Pulmonary artery endothelial cell (primary cell): ENCODE data around the gene TICAM2. TPM values are rescaled to one million over a fixed set of nuclear protein-coding genes. Genes with fewer than 3 reads are reported as not detected.

Source experiments
- DNase-seq: peaks from one replicate; pipeline ENCODE4 v3.0.0-alpha.2; 2011; ENCODE audit warnings: low read depth, low spot score
- total RNA-seq: library from RNA; depleted of rRNA; stranded (reverse); fragments of >200 nt; gene quantifications from 2 replicates; pipeline ENCODE4 v1.2.3, GENCODE V29; 2014

The TICAM2 gene
- total RNA-seq, 1 donor from 2014 or later = 1.1 TPM

- DNase-seq = no peak
Observed at GRCh38 chr5:115607935-115608334, 5.7 kb upstream of the TICAM2 start.

- DNase-seq = no peak
Observed at GRCh38 chr5:115605436-115605835, 3.2 kb upstream of the TICAM2 start.

- DNase-seq = no peak
Observed at GRCh38 chr5:115602591-115603125, 379 bp upstream of the TICAM2 start.

DNA sequence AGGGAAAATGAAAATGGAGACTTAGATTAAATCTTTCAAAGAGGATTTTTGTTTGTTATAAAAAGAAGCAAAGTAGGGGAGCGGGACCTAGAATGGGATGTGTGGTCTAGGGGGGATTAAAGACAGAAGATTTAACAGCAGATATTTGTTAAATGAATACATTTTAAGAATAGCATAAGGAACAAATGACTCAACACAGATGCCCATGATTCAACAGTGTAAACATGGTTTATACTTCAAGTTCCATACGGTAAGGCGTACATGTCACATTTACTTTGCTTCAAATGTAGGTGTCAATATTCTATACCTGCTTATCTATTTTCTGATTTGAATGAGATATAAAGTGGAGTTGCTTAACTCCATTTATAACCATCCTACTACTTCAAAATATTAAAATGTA lies 1.5 kb downstream of the TICAM2 start:
- DNase-seq = no peak

DNA sequence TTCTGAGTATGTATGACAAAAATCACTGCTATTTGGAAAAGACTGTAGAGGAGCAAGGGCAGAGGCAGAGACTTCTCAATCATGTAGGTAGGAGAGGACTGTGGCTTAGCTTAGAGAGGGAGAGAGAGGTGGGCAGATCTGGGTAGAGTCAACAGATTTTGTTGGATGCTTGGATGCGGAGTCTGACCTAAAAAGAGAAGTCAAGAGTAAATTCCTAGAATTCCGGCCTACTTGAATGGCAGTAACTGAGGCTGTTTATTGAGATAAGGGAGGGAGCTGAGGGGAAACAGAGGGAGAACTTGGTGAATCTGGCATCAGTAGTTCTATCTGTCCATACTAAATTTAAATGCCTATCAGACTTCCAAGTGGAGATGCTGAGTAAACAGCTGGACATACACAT lies 2.4 kb downstream of the TICAM2 start:
- no peak for DNase-seq

- no peak for DNase-seq
Observed at GRCh38 chr5:115599502-115599901, 2.8 kb downstream of the TICAM2 start.

DNA sequence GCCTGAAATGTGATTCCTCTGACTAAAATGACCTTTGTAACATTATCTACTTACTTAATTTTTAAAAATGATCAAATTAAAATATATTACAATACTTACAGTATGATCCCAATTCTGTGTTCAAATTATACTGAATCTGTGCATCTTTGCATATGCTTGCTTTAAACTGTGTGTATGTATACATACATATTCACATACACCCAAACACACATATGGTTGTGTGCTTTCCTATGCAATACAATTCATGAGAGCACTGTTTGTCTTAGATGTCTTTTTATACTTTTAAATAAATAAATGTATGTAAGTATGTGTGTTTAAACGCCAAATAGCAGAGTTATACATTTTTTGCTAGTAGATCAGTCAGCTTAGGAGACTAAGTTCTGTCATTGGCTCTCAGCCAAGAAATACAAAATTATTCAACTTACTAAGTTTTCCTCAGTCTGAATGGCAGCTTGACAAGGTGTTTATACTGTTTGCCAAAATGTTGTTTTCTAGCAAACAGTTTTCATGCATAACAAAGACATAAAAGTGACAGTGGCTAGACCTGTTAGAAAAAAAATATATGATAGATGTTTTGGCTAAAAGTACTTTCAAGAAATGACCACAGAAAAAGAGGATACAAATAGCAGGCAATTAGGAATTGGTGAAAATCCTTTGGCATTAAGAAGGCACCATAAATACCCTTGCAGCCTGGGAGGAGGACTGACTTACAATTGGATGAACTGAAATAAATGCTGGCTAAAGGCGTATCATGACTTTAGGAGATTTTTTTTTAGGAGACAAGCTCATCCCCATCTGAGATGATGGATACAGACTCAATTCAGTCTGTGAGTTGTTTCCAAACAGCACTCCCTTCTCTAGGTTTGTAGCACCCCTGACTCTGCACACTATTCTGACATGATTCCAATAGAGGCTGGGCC lies 7.9 kb downstream of the TICAM2 start:
- DNase-seq = no peak

DNA sequence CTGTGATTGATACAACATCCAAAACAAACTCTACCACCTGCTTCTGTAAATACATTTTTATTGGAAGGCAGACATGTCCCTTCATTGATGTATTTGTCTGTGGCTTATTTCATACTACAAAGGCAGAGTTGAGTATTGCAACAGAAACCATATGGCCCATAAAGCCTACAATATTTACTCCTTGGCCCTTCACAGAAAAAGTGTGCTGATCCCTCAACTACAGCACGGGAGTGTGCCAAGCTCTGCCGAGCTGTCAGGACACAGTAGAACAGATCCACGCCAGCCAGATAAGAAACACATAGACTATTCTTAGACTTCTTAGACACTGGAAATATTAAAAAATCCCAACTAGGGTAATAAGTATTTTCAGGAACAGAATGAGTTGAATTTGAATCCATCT lies 13.2 kb downstream of the TICAM2 start:
- DNase-seq = no peak

GRCh38 chr5:115588640-115589039 lies 13.6 kb downstream of the TICAM2 start:
- no peak for DNase-seq

GRCh38 chr5:115586525-115587146 lies 15.6 kb downstream of the TICAM2 start:
- no peak for DNase-seq

DNA sequence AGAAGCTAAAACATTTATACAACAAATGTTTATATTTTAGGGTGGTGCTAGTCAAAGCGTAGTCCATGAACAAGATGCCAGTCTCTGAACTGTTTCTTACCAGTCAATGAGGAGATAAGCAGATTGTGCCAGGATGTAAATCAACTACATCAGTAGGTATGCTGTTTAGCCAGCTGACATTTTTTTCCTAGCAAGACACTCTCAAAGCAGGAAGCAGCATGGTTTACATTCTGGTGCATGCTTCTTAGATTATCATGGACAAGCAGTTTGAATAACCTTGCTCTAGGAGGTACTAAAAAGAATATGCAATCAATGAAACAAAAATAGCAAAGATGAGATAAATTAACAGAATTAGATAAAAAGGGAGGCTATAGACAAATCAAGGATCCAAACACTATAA lies 17.0 kb downstream of the TICAM2 start:
- no peak for DNase-seq

DNA sequence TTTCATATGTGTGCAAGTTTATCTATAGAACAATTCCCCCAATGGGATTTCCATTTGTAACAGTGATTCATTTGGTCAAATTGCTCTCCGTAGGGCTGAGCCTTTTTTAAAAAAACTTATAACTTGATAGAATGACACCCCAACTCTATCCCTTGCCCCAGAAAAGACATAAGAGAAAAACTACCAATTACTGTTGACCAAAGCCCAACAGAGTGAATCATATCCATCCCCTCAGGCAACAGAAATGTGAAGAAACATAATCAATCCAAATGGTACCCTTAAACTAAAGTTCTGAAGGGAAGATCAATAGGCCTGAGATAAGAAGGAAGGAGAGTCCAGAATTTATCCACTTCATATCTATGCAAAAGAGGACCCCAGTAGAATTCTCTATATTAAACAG lies 17.8 kb downstream of the TICAM2 start:
- no peak for DNase-seq

DNA sequence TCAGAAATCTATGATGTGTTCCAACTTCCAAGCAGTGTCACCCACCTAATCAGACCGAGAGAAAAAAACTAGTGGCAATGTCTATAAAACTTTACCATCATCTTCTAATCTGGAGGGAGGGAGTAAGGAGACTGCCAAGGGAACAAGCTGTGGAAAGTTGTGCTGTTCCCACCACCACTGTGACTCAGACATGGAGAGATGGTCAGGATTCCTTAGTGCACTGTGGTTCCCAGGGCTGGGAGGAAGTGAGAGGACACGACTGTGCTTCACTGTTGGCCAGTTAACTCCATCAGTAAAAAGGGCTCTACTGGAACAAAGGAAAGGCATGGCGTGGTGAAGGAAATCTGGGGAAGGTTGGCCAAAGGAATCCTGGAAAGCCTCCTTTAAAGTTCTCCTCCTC lies 18.8 kb downstream of the TICAM2 start:
- peak; percentile 66 for DNase-seq

- no peak for DNase-seq
Observed at GRCh38 chr5:115580941-115581340, 21.3 kb downstream of the TICAM2 start.

DNA sequence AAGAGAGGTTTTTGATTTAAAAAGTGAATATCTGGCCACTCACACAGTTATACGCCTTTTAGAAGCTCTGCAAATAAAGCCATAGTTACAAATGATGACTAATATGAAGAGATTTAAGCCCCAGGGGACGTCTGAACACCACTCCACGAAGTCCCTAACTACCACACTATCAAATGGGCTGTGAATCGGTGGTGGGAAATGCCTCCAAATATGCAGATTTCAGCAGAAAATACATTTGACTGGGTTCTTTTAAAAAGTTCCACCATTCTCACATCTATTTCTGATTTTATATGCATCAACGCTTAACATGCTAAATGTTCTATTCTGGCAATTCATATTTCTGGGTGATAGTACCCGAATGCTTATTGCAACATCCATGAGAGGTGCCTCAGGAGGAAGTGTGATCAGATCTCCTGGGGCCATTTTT lies 22.5 kb downstream of the TICAM2 start:
- no peak for DNase-seq

DNA sequence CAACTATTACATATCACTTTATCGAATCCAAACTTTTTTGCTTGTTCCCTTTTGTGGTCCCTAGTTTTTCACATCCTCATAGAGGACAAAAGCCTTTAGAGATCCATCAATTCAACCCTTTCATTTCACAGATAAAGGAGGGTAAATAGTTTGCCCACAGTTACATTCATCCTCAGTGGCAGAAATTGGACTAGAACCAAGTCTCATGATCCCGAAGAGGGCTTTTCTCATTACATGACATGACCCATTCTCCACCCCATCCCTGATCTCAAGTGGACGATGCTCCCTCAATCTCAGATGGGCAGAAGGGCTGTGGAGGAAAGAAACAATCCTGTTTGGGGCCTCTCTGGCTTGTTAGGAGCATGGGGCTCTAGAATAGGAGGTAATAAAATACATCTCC lies 23.1 kb downstream of the TICAM2 start:
- no peak for DNase-seq

- DNase-seq = no peak
Observed at GRCh38 chr5:115578657-115579056, 23.6 kb downstream of the TICAM2 start.

DNA sequence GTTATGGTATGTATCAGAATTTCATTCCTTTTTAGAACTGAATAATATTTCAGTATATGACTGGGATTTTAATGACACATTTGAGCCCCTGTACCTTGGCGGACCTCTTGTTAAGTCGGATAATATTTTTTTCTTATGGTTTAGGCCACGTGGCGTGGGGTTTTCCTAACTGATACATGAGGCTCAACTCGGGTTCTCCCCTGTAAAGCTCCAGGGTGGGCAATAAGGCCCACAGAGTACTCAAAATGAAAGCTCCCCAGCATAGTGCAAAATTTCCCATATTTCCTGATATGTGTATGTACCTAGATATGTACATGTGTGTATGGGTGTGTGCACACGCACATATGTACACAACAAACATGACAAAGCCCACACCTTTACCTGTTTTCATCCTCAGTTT lies 24.5 kb downstream of the TICAM2 start:
- DNase-seq = no peak

GRCh38 chr5:115577329-115577728 lies 24.9 kb downstream of the TICAM2 start:
- DNase-seq = no peak

- peak; percentile 86 for DNase-seq
Observed at GRCh38 chr5:115575167-115576070, 26.9 kb downstream of the TICAM2 start.

DNA sequence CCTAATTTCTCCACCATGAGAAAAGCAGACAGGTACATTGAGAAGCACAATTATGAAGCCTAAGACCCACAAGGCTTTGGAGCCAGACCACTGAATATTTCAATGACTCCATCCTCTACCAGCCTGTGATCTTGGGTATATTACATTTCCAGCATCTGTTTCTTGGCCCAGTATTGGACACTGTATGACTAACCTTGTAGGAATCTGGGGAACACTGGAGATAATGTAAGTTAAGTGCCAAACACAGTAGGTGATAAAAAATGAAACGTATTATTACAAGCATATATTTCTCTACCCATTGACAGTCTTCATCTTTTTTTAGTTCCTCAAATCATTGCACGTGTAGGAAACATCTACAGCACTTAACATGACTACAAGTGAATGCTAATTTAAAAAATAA lies 29.1 kb downstream of the TICAM2 start:
- no peak for DNase-seq
